ENCODE measurements around the gene NHLRC4. TPM values are rescaled to one million over a fixed set of nuclear protein-coding genes. Genes with fewer than 3 reads are reported as not detected.
A peak's percentile ranks its signal among the peaks of the same experiment; 100 is the strongest.

Gene NHLRC4
- total RNA-seq, 1 experiment from 2014 or later, result 0.44 TPM

- no peaks in the 10 kb centered on the region for H3K9me3 ChIP-seq (ENCODE audit: low read length)
- H3K36me3 ChIP-seq (ENCODE audit: low read depth, low read length), result no peaks in the 10 kb centered on the region
- TF ChIP-seq CTCF (conservative IDR thresholded peaks at IDR 0.05; ENCODE audit: low read depth, low read length) (no peak), EZH2 (IDR thresholded peaks at IDR 0.05; ENCODE audit: low read length, unreplicated experiment) (no peak), EZH2phosphoT487 (IDR thresholded peaks at IDR 0.05; ENCODE audit: borderline replicate concordance, low read length) (no peak)
- H3K27ac ChIP-seq (ENCODE audit: low read length), result peak within 1 kb of the TSS; percentile 77
- H3K9ac ChIP-seq (ENCODE audit: low read length), result peak within 1 kb of the TSS; percentile 92
- H3F3A ChIP-seq (ENCODE audit: low read length, unreplicated experiment), result no peaks in the 10 kb centered on the region
- peak; percentile 79 for ATAC-seq
- peak within 1 kb of the TSS; percentile 91 for H3K4me3 ChIP-seq (ENCODE audit: low read length)
- ChIA-PET POLR2A (ENCODE audit: unreplicated experiment) (no interaction called here), CTCF (interaction anchor here (0.6 to 1.2 kb wide), 2 partner anchors 47 to 71 kb away, joined by 3 read pairs; partner anchors contain the start of gene METTL26)
- peaks cover 28% of the 10 kb centered on the region for H3K4me1 ChIP-seq (ENCODE audit: insufficient read depth, low read length)
- H2AFZ ChIP-seq (ENCODE audit: low read length), result peak within 1 kb of the TSS; percentile 89
- peak; percentile 92 for DNase-seq
- intact Hi-C loops (cut with micrococcal nuclease), result loop anchor here (5.0 to 10.0 kb wide), 2 partner anchors 48 to 65 kb away; partner anchors contain the start of genes CAPN15 and METTL26
- H3K9me2 ChIP-seq (replicated peaks; ENCODE audit: low read length), result no peaks in the 10 kb centered on the region
- BruUV-seq (replicated peaks), result no TSS peak
- H3K27me3 ChIP-seq (ENCODE audit: low read length), result no peaks in the 10 kb centered on the region
- peaks cover 12% of the 10 kb centered on the region; the same call in 1 of the 2 replicates for H4K20me1 ChIP-seq (ENCODE audit: low read length)
- H3K4me2 ChIP-seq (ENCODE audit: low read length), result peak within 1 kb of the TSS; percentile 97
- H3K79me2 ChIP-seq (ENCODE audit: low read length), result peaks cover 58% of the 10 kb centered on the region
Measured at GRCh38 chr16:589658-590187, 22.9 kb downstream of the NHLRC4 start, which contains the start of gene RAB40C. RAB40C (plus strand) TSS chr16:590066; CDS start chr16:590292, 226 bp downstream.

- no peaks in the 10 kb centered on the region for H3K36me3 ChIP-seq (ENCODE audit: low read depth, low read length)
- peak overlapping the region; percentile 97 for H3K4me2 ChIP-seq (ENCODE audit: low read length)
- ATAC-seq (peak; percentile 1; the same call in 1 of the 2 replicates), DNase-seq (peak; percentile 23)
- peaks cover 63% of the 10 kb centered on the region for H3K79me2 ChIP-seq (ENCODE audit: low read length)
- no peaks in the 10 kb centered on the region for H3K27me3 ChIP-seq (ENCODE audit: low read length)
- H3K9me2 ChIP-seq (replicated peaks; ENCODE audit: low read length), result no peaks in the 10 kb centered on the region
- H3K9me3 ChIP-seq (ENCODE audit: low read length), result no peaks in the 10 kb centered on the region
- peak overlapping the region; percentile 57; the same call in 1 of the 2 replicates for H2AFZ ChIP-seq (ENCODE audit: low read length)
- peak overlapping the region; percentile 69 for H3K9ac ChIP-seq (ENCODE audit: low read length)
- intact Hi-C loops (cut with micrococcal nuclease), result no loop called here
- ChIA-PET POLR2A (ENCODE audit: unreplicated experiment) (no interaction called here), CTCF (interaction anchor here (0.6 to 1.2 kb wide), 2 partner anchors 46 to 71 kb away, joined by 3 read pairs; partner anchors contain the start of gene METTL26)
- peaks cover 28% of the 10 kb centered on the region for H3K4me1 ChIP-seq (ENCODE audit: insufficient read depth, low read length)
- no peak overlapping the region for H3K27ac ChIP-seq (ENCODE audit: low read length)
- peaks cover 12% of the 10 kb centered on the region; the same call in 1 of the 2 replicates for H4K20me1 ChIP-seq (ENCODE audit: low read length)
- no TSS peak for BruUV-seq (replicated peaks)
- peak overlapping the region; percentile 91 for H3K4me3 ChIP-seq (ENCODE audit: low read length)
- TF ChIP-seq EZH2phosphoT487 (IDR thresholded peaks at IDR 0.05; ENCODE audit: borderline replicate concordance, low read length), result no peak
- no peak for TF ChIP-seq EZH2 (IDR thresholded peaks at IDR 0.05; ENCODE audit: low read length, unreplicated experiment)
- no peak for TF ChIP-seq CTCF (conservative IDR thresholded peaks at IDR 0.05; ENCODE audit: low read depth, low read length)
- H3F3A ChIP-seq (ENCODE audit: low read length, unreplicated experiment), result no peaks in the 10 kb centered on the region
Measured at GRCh38 chr16:590188-590814, 23.5 kb downstream of the NHLRC4 start.

Measured in PC-3 (cell line).